Activated naive CD8-positive, alpha-beta T cell treated with anti-CD3 and anti-CD28 coated beads, Interleukin-2, amount 10 ng/mL, durations not matched to agents 7 days and 5 days (primary cell): ENCODE data around the gene MTRF1. TPM values are rescaled to one million over a fixed set of nuclear protein-coding genes. Genes with fewer than 3 reads are reported as not detected.
A peak's percentile ranks its signal among the peaks of the same experiment; 100 is the strongest.

Source experiments
- ATAC-seq: fragments of 150-1000 bp; cut with Tn5 transposase; one replicate; pipeline ENCODE4 v1.10.0; 2021; ENCODE audit warnings: low read depth, moderate library complexity
- POLR2A ChIA-PET: fragments of 350-600 bp; sonication (Branson Sonifier 250); formaldehyde crosslinking; loops from one replicate; lab custom pipeline; 2021; ENCODE audit warnings: antibody characterized with exemption; lab: Charles Lee
- DNase-seq: peaks from one replicate; pipeline ENCODE4 v3.0.0; 2021
- H3K27ac Mint-ChIP-seq: one replicate; pipeline ENCODE4 v1.8.0; 2022; ENCODE audit warnings: mild to moderate bottlenecking, mixed read lengths
- H3K27me3 Mint-ChIP-seq: one replicate; pipeline ENCODE4 v1.8.0; 2022; ENCODE audit warnings: mild to moderate bottlenecking, moderate library complexity, mixed read lengths
- H3K36me3 Mint-ChIP-seq: one replicate; pipeline ENCODE4 v1.8.0; 2021; ENCODE audit warnings: mild to moderate bottlenecking, mixed read lengths
- H3K4me1 Mint-ChIP-seq: one replicate; pipeline ENCODE4 v1.8.0; 2021; ENCODE audit warnings: mixed read lengths
- H3K4me3 Mint-ChIP-seq: one replicate; pipeline ENCODE4 v1.8.0; 2022; ENCODE audit warnings: mild to moderate bottlenecking, moderate library complexity, mixed read lengths
- H3K9me3 Mint-ChIP-seq: one replicate; pipeline ENCODE4 v1.8.0; 2021; ENCODE audit warnings: mixed read lengths
- total RNA-seq, 2 experiments: library from RNA; stranded (reverse); gene quantifications; one replicate each; pipeline ENCODE4 v1.2.3, GENCODE V29; 2021

MTRF1 gene
- total RNA-seq, 2 experiments from 2014 or later, result 23.9 to 24.3 TPM

DNA sequence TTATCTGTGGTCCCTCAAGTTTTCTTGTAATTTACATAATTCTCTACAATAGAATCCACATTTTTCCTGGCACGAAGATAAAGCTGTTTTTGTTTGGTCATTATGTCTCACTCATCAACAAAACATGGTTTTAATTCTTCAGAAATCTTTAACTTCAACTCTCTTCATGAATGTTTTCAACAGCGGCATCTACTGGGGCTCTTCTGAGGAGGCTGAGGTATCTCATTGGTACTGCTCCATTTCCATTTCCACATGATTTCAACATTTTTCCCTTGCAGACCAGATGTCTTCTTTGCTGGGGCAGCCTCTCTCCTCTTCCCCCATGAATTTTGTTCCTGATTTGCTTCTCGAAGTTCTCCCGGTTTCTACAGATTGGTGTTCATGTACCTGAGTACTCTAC is 63.2 kb downstream of the MTRF1 start:
- Mint-ChIP-seq H3K36me3 (no peaks in the 10 kb centered on the region), H3K4me3 (no peak overlapping the region), H3K4me1 (peaks cover 6% of the 10 kb centered on the region), H3K27ac (no peak overlapping the region), H3K27me3 (no peaks in the 10 kb centered on the region), H3K9me3 (no peaks in the 10 kb centered on the region)
- no peak for DNase-seq
- POLR2A ChIA-PET, result no interaction called here
- no peak for ATAC-seq

GRCh38 chr13:41199526-41199925 is 63.9 kb downstream of the MTRF1 start:
- H3K27me3 Mint-ChIP-seq, result no peaks in the 10 kb centered on the region
- ATAC-seq, result no peak
- no peak overlapping the region for H3K27ac Mint-ChIP-seq
- DNase-seq, result no peak
- H3K36me3 Mint-ChIP-seq, result no peaks in the 10 kb centered on the region
- no peaks in the 10 kb centered on the region for H3K9me3 Mint-ChIP-seq
- H3K4me3 Mint-ChIP-seq, result no peak overlapping the region
- H3K4me1 Mint-ChIP-seq, result peaks cover 8% of the 10 kb centered on the region
- POLR2A ChIA-PET, result interaction anchor here (0.6 kb wide), 1 partner anchor 579 kb away, joined by 4 read pairs; no protein-coding TSS in a partner anchor

GRCh38 chr13:41199079-41199478 is 64.3 kb downstream of the MTRF1 start:
- POLR2A ChIA-PET, result interaction anchor here (0.6 kb wide), 1 partner anchor 579 kb away, joined by 4 read pairs; no protein-coding TSS in a partner anchor
- H3K4me1 Mint-ChIP-seq, result peaks cover 8% of the 10 kb centered on the region
- H3K9me3 Mint-ChIP-seq, result no peaks in the 10 kb centered on the region
- H3K4me3 Mint-ChIP-seq, result no peak overlapping the region
- DNase-seq (no peak), ATAC-seq (no peak)
- H3K27me3 Mint-ChIP-seq, result no peaks in the 10 kb centered on the region
- no peak overlapping the region for H3K27ac Mint-ChIP-seq
- peaks cover 3% of the 10 kb centered on the region for H3K36me3 Mint-ChIP-seq

DNA sequence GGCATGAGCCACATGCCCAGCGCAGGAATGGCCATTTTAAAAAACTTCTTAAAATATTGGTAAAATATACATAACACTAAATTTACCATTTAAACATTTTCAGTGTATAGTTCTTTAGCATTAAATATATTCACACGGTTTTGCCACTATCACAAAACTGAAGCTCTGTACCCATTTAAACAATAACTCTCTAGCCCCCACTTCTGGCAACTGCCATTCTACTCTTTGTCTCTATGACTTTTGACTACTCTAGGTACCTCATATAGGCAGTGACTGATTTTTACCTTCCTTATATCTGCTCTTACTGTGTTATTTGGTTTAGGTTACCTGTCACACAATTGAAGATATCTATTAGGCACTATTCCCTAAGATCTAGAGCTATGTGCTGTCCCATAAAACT is 66.8 kb downstream of the MTRF1 start:
- DNase-seq, result no peak
- no peak for ATAC-seq
- Mint-ChIP-seq H3K27ac (no peak overlapping the region), H3K27me3 (no peaks in the 10 kb centered on the region), H3K4me3 (no peak overlapping the region), H3K9me3 (peaks cover 3% of the 10 kb centered on the region), H3K36me3 (peaks cover 20% of the 10 kb centered on the region), H3K4me1 (peaks cover 20% of the 10 kb centered on the region)
- POLR2A ChIA-PET, result interaction anchor here (0.6 kb wide), 1 partner anchor 838 kb away, joined by 6 read pairs; no protein-coding TSS in a partner anchor

DNA sequence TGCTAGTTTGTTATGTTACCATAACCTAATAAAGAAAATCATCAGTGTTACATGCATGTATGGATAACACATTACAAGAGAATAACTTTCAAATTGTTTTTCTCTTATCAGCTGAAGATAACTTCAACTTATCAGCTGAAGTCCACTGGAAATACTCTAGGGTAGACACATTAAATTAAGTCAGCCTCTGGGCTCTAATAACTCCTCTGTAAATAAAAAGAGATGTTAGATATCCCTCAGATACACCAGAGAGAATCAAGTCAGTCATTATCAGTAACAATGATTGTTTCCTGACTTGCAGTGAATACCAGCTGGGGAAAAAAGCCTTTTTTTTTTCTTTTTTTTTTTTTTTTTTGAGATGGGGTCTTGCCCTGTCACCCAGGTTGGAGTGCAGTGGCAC is 67.4 kb downstream of the MTRF1 start:
- Mint-ChIP-seq H3K36me3 (peaks cover 22% of the 10 kb centered on the region), H3K9me3 (peaks cover 3% of the 10 kb centered on the region), H3K4me3 (no peak overlapping the region), H3K27me3 (no peaks in the 10 kb centered on the region), H3K4me1 (peaks cover 21% of the 10 kb centered on the region), H3K27ac (no peak overlapping the region)
- DNase-seq, result no peak
- POLR2A ChIA-PET, result no interaction called here
- ATAC-seq, result no peak

DNA sequence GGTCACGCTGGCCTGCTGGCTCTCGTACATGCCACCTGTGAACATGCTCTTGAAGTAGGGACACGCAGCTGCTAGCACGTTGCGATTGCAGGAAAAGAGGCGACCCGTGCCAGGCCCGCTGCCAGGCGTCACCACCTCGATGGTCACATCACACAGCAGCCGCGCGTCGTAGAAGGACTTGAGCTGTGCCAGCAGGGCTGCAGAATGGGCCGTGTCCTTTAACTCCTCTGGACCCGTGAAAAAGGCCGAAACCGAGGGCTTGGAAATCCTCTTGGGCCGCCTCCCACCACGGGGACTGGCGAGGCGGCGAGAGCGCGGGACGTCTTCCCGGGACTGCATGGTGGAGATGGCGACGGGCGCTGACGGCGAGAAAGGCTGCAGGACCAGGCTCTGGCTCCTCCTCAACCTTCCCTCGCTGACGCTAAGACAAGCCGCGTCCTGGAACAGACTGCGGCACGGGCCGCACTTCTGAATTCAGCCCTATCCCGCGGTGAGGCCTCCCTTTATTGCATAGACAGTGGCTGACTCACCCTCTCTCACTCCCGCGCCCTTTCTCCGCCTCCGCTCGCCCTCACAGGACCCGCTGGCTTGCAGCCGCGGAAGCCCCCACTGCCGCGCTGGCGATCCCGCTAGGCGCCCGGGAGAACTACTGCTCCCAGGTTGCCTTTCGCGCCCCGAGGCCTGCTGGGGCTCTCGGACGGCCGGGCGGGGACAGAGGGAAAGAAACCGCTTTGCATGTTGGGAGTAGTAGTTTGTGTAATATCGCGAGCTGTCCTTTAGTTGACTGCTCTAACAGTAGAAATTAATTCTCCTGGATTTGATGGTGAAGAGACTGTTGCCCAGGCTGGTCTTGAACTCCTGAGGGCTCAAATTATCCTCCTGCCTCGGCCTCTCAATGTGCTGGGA is 69.2 kb downstream of the MTRF1 start, which contains the start of gene KBTBD7:
Gene KBTBD7 (minus strand): TSS at position 651 of the 906 bp plus-strand sequence. CDS start 312 bp downstream, at position 339.
- Mint-ChIP-seq H3K27ac (peak within 1 kb of the TSS; percentile 89), H3K27me3 (no peaks in the 10 kb centered on the region), H3K36me3 (peaks cover 38% of the 10 kb centered on the region), H3K4me1 (peaks cover 25% of the 10 kb centered on the region), H3K4me3 (peak within 1 kb of the TSS; percentile 95), H3K9me3 (peaks cover 9% of the 10 kb centered on the region)
- POLR2A ChIA-PET, result interaction anchor here (0.6 to 1.0 kb wide), 4 partner anchors 62 to 135 kb away, joined by 3 to 5 read pairs (median 4); partner anchors contain the start of gene KBTBD6
- ATAC-seq, result peak; percentile 98
- peak; percentile 91 for DNase-seq

- H3K36me3 Mint-ChIP-seq, result peaks cover 39% of the 10 kb centered on the region
- no peaks in the 10 kb centered on the region for H3K27me3 Mint-ChIP-seq
- ATAC-seq (no peak), DNase-seq (no peak)
- H3K27ac Mint-ChIP-seq, result peak overlapping the region; percentile 89
- POLR2A ChIA-PET, result no interaction called here
- peak overlapping the region; percentile 95 for H3K4me3 Mint-ChIP-seq
- peaks cover 9% of the 10 kb centered on the region for H3K9me3 Mint-ChIP-seq
- H3K4me1 Mint-ChIP-seq, result peaks cover 25% of the 10 kb centered on the region
Measured at GRCh38 chr13:41193469-41193868, 69.9 kb downstream of the MTRF1 start.

DNA sequence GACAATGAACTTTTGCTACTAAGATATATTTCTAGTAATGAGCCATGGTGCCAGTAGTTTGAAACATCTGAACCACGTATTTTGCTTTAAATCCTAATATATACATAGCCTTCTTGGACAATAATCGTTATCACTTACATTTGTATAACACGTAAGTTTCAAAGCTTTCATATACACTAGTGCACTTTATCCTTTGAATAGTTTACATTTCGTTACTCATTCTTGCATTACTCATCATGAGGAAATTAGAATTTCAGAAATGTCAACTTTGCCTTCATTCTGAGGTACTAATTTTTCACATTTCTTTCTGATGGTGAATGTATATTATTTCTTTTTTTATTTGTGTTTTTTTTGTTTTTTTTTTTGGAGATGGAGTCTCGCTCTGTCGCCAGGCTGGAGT is 74.8 kb downstream of the MTRF1 start:
- H3K27ac Mint-ChIP-seq, result no peak overlapping the region
- DNase-seq, result no peak
- POLR2A ChIA-PET, result no interaction called here
- peaks cover 17% of the 10 kb centered on the region for H3K4me1 Mint-ChIP-seq
- no peak overlapping the region for H3K4me3 Mint-ChIP-seq
- peaks cover 10% of the 10 kb centered on the region for H3K9me3 Mint-ChIP-seq
- no peaks in the 10 kb centered on the region for H3K27me3 Mint-ChIP-seq
- ATAC-seq, result no peak
- H3K36me3 Mint-ChIP-seq, result peaks cover 36% of the 10 kb centered on the region

GRCh38 chr13:41186481-41186880 is 76.9 kb downstream of the MTRF1 start:
- H3K27ac Mint-ChIP-seq, result no peak overlapping the region
- peaks cover 20% of the 10 kb centered on the region for H3K36me3 Mint-ChIP-seq
- no peak overlapping the region for H3K4me3 Mint-ChIP-seq
- DNase-seq (no peak), ATAC-seq (no peak)
- H3K9me3 Mint-ChIP-seq, result peaks cover 9% of the 10 kb centered on the region
- POLR2A ChIA-PET, result no interaction called here
- no peaks in the 10 kb centered on the region for H3K27me3 Mint-ChIP-seq
- H3K4me1 Mint-ChIP-seq, result peaks cover 5% of the 10 kb centered on the region

GRCh38 chr13:41182231-41182630 is 81.1 kb downstream of the MTRF1 start:
- no peak for DNase-seq
- H3K4me3 Mint-ChIP-seq, result no peak overlapping the region
- peaks cover 4% of the 10 kb centered on the region for H3K9me3 Mint-ChIP-seq
- H3K36me3 Mint-ChIP-seq, result peaks cover 3% of the 10 kb centered on the region
- POLR2A ChIA-PET, result no interaction called here
- H3K27ac Mint-ChIP-seq, result no peak overlapping the region
- no peaks in the 10 kb centered on the region for H3K27me3 Mint-ChIP-seq
- H3K4me1 Mint-ChIP-seq, result no peaks in the 10 kb centered on the region
- ATAC-seq, result no peak

DNA sequence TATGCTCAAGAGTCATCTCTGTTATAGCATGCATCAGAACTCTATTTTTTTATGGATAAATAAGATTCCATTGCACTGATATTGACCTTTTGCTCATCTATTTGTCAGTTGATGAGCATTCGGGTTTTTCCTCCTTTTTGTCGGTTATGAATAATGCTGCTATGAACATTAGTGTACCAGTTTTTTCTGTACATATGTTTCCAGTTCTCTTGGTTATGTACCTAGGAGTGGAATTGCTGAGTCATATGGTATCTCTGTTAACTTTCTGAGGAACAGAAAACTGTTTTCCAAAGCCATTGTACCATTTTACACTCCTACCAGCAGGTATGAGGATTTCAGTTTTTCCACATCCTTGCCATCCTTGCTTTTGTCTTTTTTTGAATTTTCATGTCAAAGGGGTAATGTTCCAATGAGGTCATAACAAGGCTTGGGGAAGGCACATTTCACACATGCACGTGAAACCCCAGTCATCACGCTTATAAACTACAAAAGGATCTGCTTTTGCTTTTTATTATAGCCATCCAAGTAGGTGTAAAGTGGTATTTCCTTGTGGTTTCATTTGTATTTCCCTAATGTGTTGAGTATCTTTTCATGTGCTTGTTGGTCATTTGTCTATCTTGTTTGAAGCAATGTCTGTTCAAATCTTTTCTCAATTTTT is 83.7 kb downstream of the MTRF1 start:
- no peaks in the 10 kb centered on the region for H3K4me1 Mint-ChIP-seq
- H3K27ac Mint-ChIP-seq, result no peak overlapping the region
- no peak for DNase-seq
- POLR2A ChIA-PET, result no interaction called here
- H3K36me3 Mint-ChIP-seq, result peaks cover 8% of the 10 kb centered on the region
- ATAC-seq, result no peak
- no peak overlapping the region for H3K4me3 Mint-ChIP-seq
- H3K27me3 Mint-ChIP-seq, result no peaks in the 10 kb centered on the region
- H3K9me3 Mint-ChIP-seq, result peaks cover 14% of the 10 kb centered on the region

- POLR2A ChIA-PET, result no interaction called here
- Mint-ChIP-seq H3K27me3 (no peaks in the 10 kb centered on the region), H3K27ac (no peak overlapping the region), H3K9me3 (peaks cover 15% of the 10 kb centered on the region), H3K4me3 (no peak overlapping the region), H3K4me1 (no peaks in the 10 kb centered on the region), H3K36me3 (peaks cover 9% of the 10 kb centered on the region)
- no peak for ATAC-seq
- DNase-seq, result no peak
Measured at GRCh38 chr13:41178040-41178439, 85.3 kb downstream of the MTRF1 start.

DNA sequence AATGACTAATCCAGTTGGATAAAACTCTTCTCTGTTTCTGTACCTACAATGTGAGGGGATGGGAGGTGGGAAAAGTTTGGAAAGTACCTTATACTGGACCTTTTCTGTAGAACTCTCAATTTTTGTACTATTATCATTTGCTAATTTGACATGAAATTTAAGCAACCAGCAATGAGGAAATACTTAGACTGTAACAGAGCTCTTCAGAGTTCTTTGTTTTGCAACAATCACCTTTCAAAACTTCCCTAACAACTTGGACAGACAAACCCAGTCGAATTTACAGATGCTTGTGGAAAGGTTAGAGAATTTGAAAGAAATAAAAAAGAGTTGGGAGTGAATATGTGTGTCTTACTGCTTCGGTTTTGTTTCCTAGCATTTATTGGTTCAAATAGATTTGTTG is 85.8 kb downstream of the MTRF1 start:
- Mint-ChIP-seq H3K4me3 (no peak overlapping the region), H3K4me1 (peaks cover 2% of the 10 kb centered on the region), H3K27ac (no peak overlapping the region), H3K9me3 (peaks cover 17% of the 10 kb centered on the region), H3K36me3 (peaks cover 12% of the 10 kb centered on the region), H3K27me3 (no peaks in the 10 kb centered on the region)
- no peak for ATAC-seq
- no peak for DNase-seq
- POLR2A ChIA-PET, result no interaction called here
